ENCODE data around the gene KHK. TPM values are rescaled to one million over a fixed set of nuclear protein-coding genes. Genes with fewer than 3 reads are reported as not detected.
A peak's percentile ranks its signal among the peaks of the same experiment; 100 is the strongest.

KHK gene
- total and polyA plus RNA-seq, 9 of the 15 experiments (the other 6 are each of a cell fraction or from before 2014, with no cell fraction given): 1.5 to 10.7 (median 5.2) TPM

DNA sequence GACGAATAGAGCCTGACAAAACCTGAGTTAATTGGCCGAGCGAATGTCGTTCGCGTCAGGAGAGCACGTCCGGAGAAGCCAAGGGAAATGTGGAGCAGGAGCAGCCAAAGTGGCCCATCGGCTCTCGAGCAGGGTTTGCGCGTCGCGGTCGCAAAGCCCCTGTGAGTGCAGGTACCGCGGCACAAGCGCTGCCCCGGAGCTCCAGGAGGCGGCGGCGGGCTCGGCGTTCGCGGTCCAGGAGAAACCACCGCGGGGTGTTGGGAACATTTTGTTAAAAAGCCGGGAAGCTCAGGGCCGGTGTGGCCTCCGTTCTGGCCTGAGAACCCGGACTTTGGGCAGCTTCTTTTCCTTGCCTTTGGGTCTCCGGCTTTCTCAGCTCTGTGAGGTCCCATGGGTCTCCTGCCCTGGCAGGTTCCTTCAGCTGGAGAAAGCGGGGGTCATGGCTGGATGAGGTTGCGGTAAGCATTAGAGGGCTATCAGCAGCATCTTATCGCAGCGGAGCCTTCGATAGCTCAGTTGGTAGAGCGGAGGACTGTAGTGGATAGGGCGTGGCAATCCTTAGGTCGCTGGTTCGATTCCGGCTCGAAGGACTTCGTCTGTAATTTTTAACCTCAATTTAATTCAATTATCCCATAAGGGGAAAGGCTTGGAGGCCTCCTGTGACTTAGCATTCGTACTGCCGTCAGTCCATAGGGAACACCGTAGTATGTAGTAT is 36.1 kb upstream of the KHK start (continued):
- TF ChIP-seq, protein P1, sequence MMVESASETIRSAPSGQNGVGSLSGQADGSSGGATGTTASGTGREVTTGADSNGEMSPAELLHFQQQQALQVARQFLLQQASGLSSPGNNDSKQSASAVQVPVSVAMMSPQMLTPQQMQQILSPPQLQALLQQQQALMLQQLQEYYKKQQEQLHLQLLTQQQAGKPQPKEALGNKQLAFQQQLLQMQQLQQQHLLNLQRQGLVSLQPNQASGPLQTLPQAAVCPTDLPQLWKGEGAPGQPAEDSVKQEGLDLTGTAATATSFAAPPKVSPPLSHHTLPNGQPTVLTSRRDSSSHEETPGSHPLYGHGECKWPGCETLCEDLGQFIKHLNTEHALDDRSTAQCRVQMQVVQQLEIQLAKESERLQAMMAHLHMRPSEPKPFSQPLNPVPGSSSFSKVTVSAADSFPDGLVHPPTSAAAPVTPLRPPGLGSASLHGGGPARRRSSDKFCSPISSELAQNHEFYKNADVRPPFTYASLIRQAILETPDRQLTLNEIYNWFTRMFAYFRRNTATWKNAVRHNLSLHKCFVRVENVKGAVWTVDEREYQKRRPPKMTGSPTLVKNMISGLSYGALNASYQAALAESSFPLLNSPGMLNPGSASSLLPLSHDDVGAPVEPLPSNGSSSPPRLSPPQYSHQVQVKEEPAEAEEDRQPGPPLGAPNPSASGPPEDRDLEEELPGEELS (CRISPR knock-in tag; IDR thresholded peaks at IDR 0.05; ENCODE audit: borderline replicate concordance): no peak
- TF ChIP-seq PCBP2 (IDR thresholded peaks at IDR 0.05; ENCODE audit: low read depth, low read length, poor library complexity, severe bottlenecking) (no peak), ZNF184 (CRISPR knock-in tag; IDR thresholded peaks at IDR 0.05) (no peak), PTRF (tag; IDR thresholded peaks at IDR 0.05) (no peak), STAT5A (IDR thresholded peaks at IDR 0.05; ENCODE audit: borderline replicate concordance, low read length) (no peak; the same call in 1 of the 2 replicates), MTA1 (IDR thresholded peaks at IDR 0.05; ENCODE audit: borderline replicate concordance) (peak; percentile 21; the same call in 1 of the 2 replicates), POU5F1 (IDR thresholded peaks at IDR 0.05; ENCODE audit: borderline replicate concordance, low read depth, low read length, partially characterized antibody) (no peak), KAT8 (IDR thresholded peaks at IDR 0.05; ENCODE audit: low read depth) (no peak), ILK (tag; IDR thresholded peaks at IDR 0.05; ENCODE audit: borderline replicate concordance, low read depth) (no peak), PHTF2 (CRISPR knock-in tag; IDR thresholded peaks at IDR 0.05) (0 out of 2 replicates have a peak, but pooled peaks have one; percentile 59), SMARCA5 (IDR thresholded peaks at IDR 0.05) (no peak), STAG1 (CRISPR knock-in tag; IDR thresholded peaks at IDR 0.05; ENCODE audit: borderline replicate concordance) (no peak), ZNF699 (CRISPR knock-in tag; IDR thresholded peaks at IDR 0.05; ENCODE audit: insufficient replicate concordance) (no peak), DPF2 (IDR thresholded peaks at IDR 0.05) (no peak), BRD9 (IDR thresholded peaks at IDR 0.05; ENCODE audit: low read depth, partially characterized antibody) (no peak)
- TF ChIP-seq, protein P2, sequence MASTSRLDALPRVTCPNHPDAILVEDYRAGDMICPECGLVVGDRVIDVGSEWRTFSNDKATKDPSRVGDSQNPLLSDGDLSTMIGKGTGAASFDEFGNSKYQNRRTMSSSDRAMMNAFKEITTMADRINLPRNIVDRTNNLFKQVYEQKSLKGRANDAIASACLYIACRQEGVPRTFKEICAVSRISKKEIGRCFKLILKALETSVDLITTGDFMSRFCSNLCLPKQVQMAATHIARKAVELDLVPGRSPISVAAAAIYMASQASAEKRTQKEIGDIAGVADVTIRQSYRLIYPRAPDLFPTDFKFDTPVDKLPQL (IDR thresholded peaks at IDR 0.05; ENCODE audit: extremely low read depth, insufficient read length): no peak
- TF ChIP-seq, protein P3, sequence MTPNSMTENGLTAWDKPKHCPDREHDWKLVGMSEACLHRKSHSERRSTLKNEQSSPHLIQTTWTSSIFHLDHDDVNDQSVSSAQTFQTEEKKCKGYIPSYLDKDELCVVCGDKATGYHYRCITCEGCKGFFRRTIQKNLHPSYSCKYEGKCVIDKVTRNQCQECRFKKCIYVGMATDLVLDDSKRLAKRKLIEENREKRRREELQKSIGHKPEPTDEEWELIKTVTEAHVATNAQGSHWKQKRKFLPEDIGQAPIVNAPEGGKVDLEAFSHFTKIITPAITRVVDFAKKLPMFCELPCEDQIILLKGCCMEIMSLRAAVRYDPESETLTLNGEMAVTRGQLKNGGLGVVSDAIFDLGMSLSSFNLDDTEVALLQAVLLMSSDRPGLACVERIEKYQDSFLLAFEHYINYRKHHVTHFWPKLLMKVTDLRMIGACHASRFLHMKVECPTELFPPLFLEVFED (CRISPR knock-in tag; conservative IDR thresholded peaks at IDR 0.05): peak; percentile 37; the same call in 1 of the 2 replicates
- TF ChIP-seq, protein P4, sequence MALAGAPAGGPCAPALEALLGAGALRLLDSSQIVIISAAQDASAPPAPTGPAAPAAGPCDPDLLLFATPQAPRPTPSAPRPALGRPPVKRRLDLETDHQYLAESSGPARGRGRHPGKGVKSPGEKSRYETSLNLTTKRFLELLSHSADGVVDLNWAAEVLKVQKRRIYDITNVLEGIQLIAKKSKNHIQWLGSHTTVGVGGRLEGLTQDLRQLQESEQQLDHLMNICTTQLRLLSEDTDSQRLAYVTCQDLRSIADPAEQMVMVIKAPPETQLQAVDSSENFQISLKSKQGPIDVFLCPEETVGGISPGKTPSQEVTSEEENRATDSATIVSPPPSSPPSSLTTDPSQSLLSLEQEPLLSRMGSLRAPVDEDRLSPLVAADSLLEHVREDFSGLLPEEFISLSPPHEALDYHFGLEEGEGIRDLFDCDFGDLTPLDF (CRISPR knock-in tag; IDR thresholded peaks at IDR 0.05): no peak; the same call in 1 of the 2 replicates
- TF ChIP-seq, protein P5, sequence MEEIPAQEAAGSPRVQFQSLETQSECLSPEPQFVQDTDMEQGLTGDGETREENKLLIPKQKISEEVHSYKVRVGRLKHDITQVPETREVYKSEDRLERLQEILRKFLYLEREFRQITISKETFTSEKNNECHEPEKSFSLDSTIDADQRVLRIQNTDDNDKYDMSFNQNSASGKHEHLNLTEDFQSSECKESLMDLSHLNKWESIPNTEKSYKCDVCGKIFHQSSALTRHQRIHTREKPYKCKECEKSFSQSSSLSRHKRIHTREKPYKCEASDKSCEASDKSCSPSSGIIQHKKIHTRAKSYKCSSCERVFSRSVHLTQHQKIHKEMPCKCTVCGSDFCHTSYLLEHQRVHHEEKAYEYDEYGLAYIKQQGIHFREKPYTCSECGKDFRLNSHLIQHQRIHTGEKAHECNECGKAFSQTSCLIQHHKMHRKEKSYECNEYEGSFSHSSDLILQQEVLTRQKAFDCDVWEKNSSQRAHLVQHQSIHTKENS (CRISPR knock-in tag; IDR thresholded peaks at IDR 0.05): no peak; the same call in 1 of the 2 replicates
- TF ChIP-seq, protein P6, sequence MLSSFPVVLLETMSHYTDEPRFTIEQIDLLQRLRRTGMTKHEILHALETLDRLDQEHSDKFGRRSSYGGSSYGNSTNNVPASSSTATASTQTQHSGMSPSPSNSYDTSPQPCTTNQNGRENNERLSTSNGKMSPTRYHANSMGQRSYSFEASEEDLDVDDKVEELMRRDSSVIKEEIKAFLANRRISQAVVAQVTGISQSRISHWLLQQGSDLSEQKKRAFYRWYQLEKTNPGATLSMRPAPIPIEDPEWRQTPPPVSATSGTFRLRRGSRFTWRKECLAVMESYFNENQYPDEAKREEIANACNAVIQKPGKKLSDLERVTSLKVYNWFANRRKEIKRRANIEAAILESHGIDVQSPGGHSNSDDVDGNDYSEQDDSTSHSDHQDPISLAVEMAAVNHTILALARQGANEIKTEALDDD (IDR thresholded peaks at IDR 0.05): no peak
